Cerebellar cortex (tissue), 1 donor: ENCODE results near the gene WWC1.

Experiments
- DNase-seq: peaks from one replicate; pipeline ENCODE4 v3.0.0-alpha.2; 2015; ENCODE audit warnings: low spot score

Gene WWC1

DNA sequence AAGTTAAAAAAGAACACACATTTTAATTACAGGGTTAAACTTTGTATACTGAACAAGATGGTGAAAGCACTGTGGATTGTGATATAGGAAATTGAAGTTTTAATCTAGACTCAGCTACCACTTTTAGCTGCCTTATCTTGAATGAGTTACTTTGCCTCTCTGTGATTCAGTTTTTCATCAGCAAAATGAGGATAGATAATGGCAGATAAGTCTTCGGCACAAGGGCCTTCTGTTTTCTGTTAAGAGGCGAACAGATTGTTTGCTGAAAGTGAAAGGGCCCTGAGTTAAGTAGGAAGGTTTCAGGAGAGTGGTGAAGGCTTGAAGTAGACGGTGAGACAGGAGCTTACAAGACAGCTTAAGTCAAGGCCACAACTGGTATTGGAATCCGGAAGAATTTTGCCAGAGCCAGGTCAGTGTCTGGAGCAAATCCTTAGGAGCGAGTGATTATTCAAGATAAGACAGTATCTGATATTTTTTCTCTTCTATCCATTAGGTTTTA is 202.7 kb downstream of the WWC1 start:
- DNase-seq = no peak

DNA sequence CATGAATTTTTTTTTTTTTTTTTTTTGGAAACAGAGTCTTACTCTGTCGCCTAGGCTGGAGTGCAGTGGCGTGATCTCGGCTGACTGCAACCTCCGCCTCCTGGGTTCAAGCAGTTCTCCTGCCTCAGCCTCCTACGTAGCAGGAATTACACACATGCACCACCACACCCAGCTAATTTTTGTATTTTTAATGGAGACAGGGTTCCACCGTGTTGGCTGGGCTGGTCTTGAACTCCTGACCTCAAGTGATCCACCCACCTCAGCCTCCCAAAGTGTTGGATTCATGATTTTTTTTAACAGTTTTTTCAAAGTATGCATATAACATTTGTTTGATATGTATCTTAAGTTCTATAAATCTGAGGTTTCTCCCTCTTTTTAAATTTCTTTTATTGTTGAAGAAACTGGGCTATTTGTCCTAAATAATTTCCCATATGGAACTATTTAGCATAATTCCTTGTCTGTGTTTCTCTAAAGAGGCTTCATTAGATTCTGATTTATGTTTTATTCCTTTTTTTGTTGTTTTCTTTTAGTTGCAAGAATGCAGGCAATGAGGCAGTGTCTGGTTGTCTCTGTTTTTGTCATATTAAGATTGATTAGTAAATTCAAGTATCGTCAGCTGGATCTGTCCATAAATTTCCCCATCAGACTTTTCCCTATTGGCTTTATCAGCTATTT is 211.3 kb downstream of the WWC1 start:
- no peak for DNase-seq

DNA sequence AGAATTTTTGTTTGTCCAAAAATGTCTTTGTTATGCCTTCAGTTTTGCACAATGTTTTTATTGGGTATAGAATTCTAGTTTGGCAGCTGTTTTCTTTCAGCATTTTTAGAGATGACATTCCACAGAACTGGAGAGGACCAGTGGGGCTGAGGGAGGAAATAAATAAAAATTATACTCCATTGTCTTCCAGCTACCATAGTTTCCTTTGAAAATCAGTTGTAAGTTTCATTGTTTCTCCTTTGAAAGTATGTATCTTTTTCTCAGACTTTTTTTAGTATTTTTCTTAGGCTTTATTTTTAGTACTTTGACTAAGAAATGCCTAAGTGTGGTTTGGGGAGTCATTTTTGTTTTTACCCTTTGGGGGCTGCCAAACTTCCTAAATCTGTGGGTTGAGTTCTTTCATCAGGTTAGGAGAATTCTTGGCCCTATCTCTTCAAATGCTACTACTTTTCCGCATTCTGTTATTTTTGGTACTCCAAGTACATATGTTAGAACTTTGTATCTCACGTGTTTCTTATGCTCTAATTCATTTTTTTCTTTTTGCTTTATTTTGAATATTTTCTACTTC is 222.5 kb downstream of the WWC1 start:
- no peak for DNase-seq
